ENCODE results near the gene FAAH.
A peak's percentile ranks its signal among the peaks of the same experiment; 100 is the strongest.

Gene FAAH

GRCh38 chr1:46380508-46380907 lies 13.6 kb upstream of the FAAH start:
- H4K8ac ChIP-seq (ENCODE audit: low read depth, low read length), result no peak overlapping the region
- H3K79me1 ChIP-seq (ENCODE audit: low read depth, low read length), result no peaks in the 10 kb centered on the region
- no peak overlapping the region for H3K4me3 ChIP-seq (ENCODE audit: low read length in 2 of 2)
- H3K14ac ChIP-seq (ENCODE audit: low read length), result no peak overlapping the region
- no peak overlapping the region for H3K27ac ChIP-seq (replicated peaks; ENCODE audit: low read length)
- no peak overlapping the region for H2BK15ac ChIP-seq (ENCODE audit: low read length)
- no peak for DNase-seq (ENCODE audit: low spot score)
- H2BK12ac ChIP-seq (ENCODE audit: low read length), result no peak overlapping the region
- H4K91ac ChIP-seq (ENCODE audit: low read depth, low read length, poor library complexity), result no peak overlapping the region
- no peak overlapping the region for H2BK5ac ChIP-seq (ENCODE audit: low read length)
- H3K18ac ChIP-seq (ENCODE audit: low read length), result no peak overlapping the region
- H2AK5ac ChIP-seq (ENCODE audit: low read depth, low read length), result no peak overlapping the region
- no peak overlapping the region for H2AFZ ChIP-seq (ENCODE audit: low read length)
- H3K36me3 ChIP-seq (replicated peaks in 1 of 2; ENCODE audit: control insufficient read depth in 2 of 2, insufficient read depth in 2 of 2, low read length in 2 of 2), result no peaks in the 10 kb centered on the region
- no peak overlapping the region for H3K4me2 ChIP-seq (ENCODE audit: insufficient read depth, low read length, poor library complexity, severe bottlenecking)
- H3K9ac ChIP-seq (ENCODE audit: low read depth, low read length, poor library complexity), result no peak overlapping the region
- no peaks in the 10 kb centered on the region for H3K27me3 ChIP-seq (ENCODE audit: control insufficient read depth in 3 of 3, insufficient read depth in 3 of 3, low read depth in 1 of 3, low read length in 3 of 3)
- no peak overlapping the region for H2BK120ac ChIP-seq (ENCODE audit: low read depth, low read length)
- H3K4me1 ChIP-seq (ENCODE audit: control insufficient read depth in 2 of 2, insufficient read depth in 1 of 2, low read depth in 1 of 2, low read length in 2 of 2), result peaks cover 0 to 7% of the 10 kb centered on the region in 2 donors
- H3K4ac ChIP-seq (ENCODE audit: low read length), result no peak overlapping the region
- peaks cover 0 to 2% of the 10 kb centered on the region in 2 donors for H3K9me3 ChIP-seq (replicated peaks in 1 of 2; ENCODE audit: control insufficient read depth in 2 of 2, insufficient read depth in 1 of 2, low read depth in 1 of 2, low read length in 2 of 2)
- H3K23ac ChIP-seq (ENCODE audit: low read depth, low read length, poor library complexity), result no peak overlapping the region

GRCh38 chr1:46393510-46393909 lies 607 bp upstream of the FAAH start:
- Histone ChIP-seq H2BK5ac (ENCODE audit: low read length) (peak overlapping the region; percentile 7), H2AK5ac (ENCODE audit: low read depth, low read length) (no peak overlapping the region), H3K4ac (ENCODE audit: low read length) (no peak overlapping the region), H3K36me3 (replicated peaks in 1 of 2; ENCODE audit: control insufficient read depth in 2 of 2, insufficient read depth in 2 of 2, low read length in 2 of 2) (no peaks in the 10 kb centered on the region), H3K27ac (replicated peaks; ENCODE audit: low read length) (no peak overlapping the region), H3K23ac (ENCODE audit: low read depth, low read length, poor library complexity) (no peak overlapping the region), H3K18ac (ENCODE audit: low read length) (no peak overlapping the region), H2AFZ (ENCODE audit: low read length) (no peak overlapping the region), H4K8ac (ENCODE audit: low read depth, low read length) (no peak overlapping the region), H3K9me3 (replicated peaks in 1 of 2; ENCODE audit: control insufficient read depth in 2 of 2, insufficient read depth in 1 of 2, low read depth in 1 of 2, low read length in 2 of 2) (peaks cover 10 to 14% of the 10 kb centered on the region in 2 donors), H3K4me1 (ENCODE audit: control insufficient read depth in 2 of 2, insufficient read depth in 1 of 2, low read depth in 1 of 2, low read length in 2 of 2) (peaks cover 3 to 5% of the 10 kb centered on the region in 2 donors), H3K4me2 (ENCODE audit: insufficient read depth, low read length, poor library complexity, severe bottlenecking) (no peak overlapping the region), H2BK12ac (ENCODE audit: low read length) (no peak overlapping the region), H3K27me3 (ENCODE audit: control insufficient read depth in 3 of 3, insufficient read depth in 3 of 3, low read depth in 1 of 3, low read length in 3 of 3) (peaks cover 0 to 45% (median 15%) of the 10 kb centered on the region in 3 experiments), H3K9ac (ENCODE audit: low read depth, low read length, poor library complexity) (no peak overlapping the region), H2BK15ac (ENCODE audit: low read length) (no peak overlapping the region), H4K91ac (ENCODE audit: low read depth, low read length, poor library complexity) (no peak overlapping the region), H3K79me1 (ENCODE audit: low read depth, low read length) (no peaks in the 10 kb centered on the region), H3K4me3 (ENCODE audit: low read length in 2 of 2) (no peak overlapping the region), H3K14ac (ENCODE audit: low read length) (no peak overlapping the region), H2BK120ac (ENCODE audit: low read depth, low read length) (no peak overlapping the region)
- WGBS, 2 donors (ENCODE audit: extremely low coverage in 2 of 2, insufficient read length in 2 of 2, insufficient replicate concordance in 1 of 2), result no CpG with 5 or more reads among the region's 12 CpGs
- DNase-seq (ENCODE audit: low spot score), result no peak

GRCh38 chr1:46394872-46395465 lies 852 bp downstream of the FAAH start:
- Histone ChIP-seq H2BK15ac (ENCODE audit: low read length) (no peak overlapping the region), H3K27ac (replicated peaks; ENCODE audit: low read length) (no peak overlapping the region), H3K27me3 (ENCODE audit: control insufficient read depth in 3 of 3, insufficient read depth in 3 of 3, low read depth in 1 of 3, low read length in 3 of 3) (peaks cover 0 to 54% (median 15%) of the 10 kb centered on the region in 3 experiments), H3K4me2 (ENCODE audit: insufficient read depth, low read length, poor library complexity, severe bottlenecking) (peak overlapping the region; percentile 62), H3K4me1 (ENCODE audit: control insufficient read depth in 2 of 2, insufficient read depth in 1 of 2, low read depth in 1 of 2, low read length in 2 of 2) (peaks cover 3 to 5% of the 10 kb centered on the region in 2 donors), H2AFZ (ENCODE audit: low read length) (peak overlapping the region; percentile 97), H3K79me1 (ENCODE audit: low read depth, low read length) (no peaks in the 10 kb centered on the region), H3K14ac (ENCODE audit: low read length) (no peak overlapping the region), H4K91ac (ENCODE audit: low read depth, low read length, poor library complexity) (no peak overlapping the region), H3K23ac (ENCODE audit: low read depth, low read length, poor library complexity) (no peak overlapping the region), H3K4me3 (ENCODE audit: low read length in 2 of 2) (peak overlapping the region in 1 of 2 donors; percentile 38), H4K8ac (ENCODE audit: low read depth, low read length) (no peak overlapping the region), H3K36me3 (replicated peaks in 1 of 2; ENCODE audit: control insufficient read depth in 2 of 2, insufficient read depth in 2 of 2, low read length in 2 of 2) (no peaks in the 10 kb centered on the region), H3K9ac (ENCODE audit: low read depth, low read length, poor library complexity) (peak overlapping the region; percentile 88), H2BK12ac (ENCODE audit: low read length) (no peak overlapping the region), H2BK5ac (ENCODE audit: low read length) (no peak overlapping the region), H3K4ac (ENCODE audit: low read length) (no peak overlapping the region), H2AK5ac (ENCODE audit: low read depth, low read length) (no peak overlapping the region), H3K9me3 (replicated peaks in 1 of 2; ENCODE audit: control insufficient read depth in 2 of 2, insufficient read depth in 1 of 2, low read depth in 1 of 2, low read length in 2 of 2) (peaks cover 10 to 14% of the 10 kb centered on the region in 2 donors), H3K18ac (ENCODE audit: low read length) (no peak overlapping the region), H2BK120ac (ENCODE audit: low read depth, low read length) (no peak overlapping the region)
- no peak for DNase-seq (ENCODE audit: low spot score)
- whole genome bisulfite sequencing, 2 donors (ENCODE audit: extremely low coverage in 2 of 2, insufficient read length in 2 of 2, insufficient replicate concordance in 1 of 2), result no CpG with 5 or more reads among the region's 17 CpGs

GRCh38 chr1:46396441-46397398 lies 2.6 kb downstream of the FAAH start:
- Histone ChIP-seq H3K36me3 (replicated peaks in 1 of 2; ENCODE audit: control insufficient read depth in 2 of 2, insufficient read depth in 2 of 2, low read length in 2 of 2) (no peaks in the 10 kb centered on the region), H2BK12ac (ENCODE audit: low read length) (no peak overlapping the region), H2AFZ (ENCODE audit: low read length) (no peak overlapping the region), H2BK15ac (ENCODE audit: low read length) (no peak overlapping the region), H3K27me3 (ENCODE audit: control insufficient read depth in 3 of 3, insufficient read depth in 3 of 3, low read depth in 1 of 3, low read length in 3 of 3) (peaks cover 0 to 59% (median 15%) of the 10 kb centered on the region in 3 experiments), H4K8ac (ENCODE audit: low read depth, low read length) (no peak overlapping the region), H3K79me1 (ENCODE audit: low read depth, low read length) (no peaks in the 10 kb centered on the region), H3K9ac (ENCODE audit: low read depth, low read length, poor library complexity) (no peak overlapping the region), H2BK120ac (ENCODE audit: low read depth, low read length) (no peak overlapping the region), H3K18ac (ENCODE audit: low read length) (no peak overlapping the region), H2BK5ac (ENCODE audit: low read length) (no peak overlapping the region), H2AK5ac (ENCODE audit: low read depth, low read length) (no peak overlapping the region), H3K14ac (ENCODE audit: low read length) (no peak overlapping the region), H3K27ac (replicated peaks; ENCODE audit: low read length) (no peak overlapping the region), H3K4ac (ENCODE audit: low read length) (no peak overlapping the region), H3K9me3 (replicated peaks in 1 of 2; ENCODE audit: control insufficient read depth in 2 of 2, insufficient read depth in 1 of 2, low read depth in 1 of 2, low read length in 2 of 2) (peaks cover 10 to 14% of the 10 kb centered on the region in 2 donors), H3K4me3 (ENCODE audit: low read length in 2 of 2) (no peak overlapping the region), H3K4me1 (ENCODE audit: control insufficient read depth in 2 of 2, insufficient read depth in 1 of 2, low read depth in 1 of 2, low read length in 2 of 2) (peaks cover 3 to 5% of the 10 kb centered on the region in 2 donors), H3K23ac (ENCODE audit: low read depth, low read length, poor library complexity) (no peak overlapping the region), H3K4me2 (ENCODE audit: insufficient read depth, low read length, poor library complexity, severe bottlenecking) (no peak overlapping the region), H4K91ac (ENCODE audit: low read depth, low read length, poor library complexity) (no peak overlapping the region)
- no CpG with 5 or more reads among the region's 10 CpGs for WGBS, 2 donors (ENCODE audit: extremely low coverage in 2 of 2, insufficient read length in 2 of 2, insufficient replicate concordance in 1 of 2)
- no peak for DNase-seq (ENCODE audit: low spot score)

Data from neuronal stem cell (in vitro differentiated cells).